Activated T-helper 2 cell treated with anti-CD3 and anti-CD28 coated beads, Interferon-gamma antibody, Interleukin-2, Interleukin-4, amounts not matched to agents 10 μg/mL and 5 μg/mL and 100 μg/mL, durations not matched to agents 14 hours and 24 hours and 36 hours (primary cell): Measurements from ENCODE around the gene C14orf180. TPM values are rescaled to one million over a fixed set of nuclear protein-coding genes. Genes with fewer than 3 reads are reported as not detected.

Source experiments
- DNase-seq: peaks from one replicate; pipeline ENCODE4 v3.0.0; 2021; ENCODE audit warnings: low spot score
- H3K27ac Mint-ChIP-seq: one replicate; pipeline ENCODE4 v1.8.0; 2021; ENCODE audit warnings: mixed read lengths
- H3K27me3 Mint-ChIP-seq: one replicate; pipeline ENCODE4 v1.8.0; 2021; ENCODE audit warnings: low read depth, mixed read lengths
- H3K36me3 Mint-ChIP-seq: one replicate; pipeline ENCODE4 v1.8.0; 2021; ENCODE audit warnings: low read depth, mixed read lengths
- H3K4me1 Mint-ChIP-seq: one replicate; pipeline ENCODE4 v1.8.0; 2021; ENCODE audit warnings: low read depth, mixed read lengths
- H3K4me3 Mint-ChIP-seq: one replicate; pipeline ENCODE4 v1.8.0; 2021; ENCODE audit warnings: low read depth, mild to moderate bottlenecking, moderate library complexity, mixed read lengths
- H3K9me3 Mint-ChIP-seq: one replicate; pipeline ENCODE4 v1.8.0; 2021; ENCODE audit warnings: mixed read lengths
- intact Hi-C: fragments of 100-400 bp; cut with micrococcal nuclease; formaldehyde crosslinking; loops from one replicate; pipeline ENCODE4 v1.15.1; 2023
- total RNA-seq: library from RNA; stranded (reverse); gene quantifications from 2 replicates; pipeline ENCODE4 v1.2.3, GENCODE V29; 2022

C14orf180 gene
- total RNA-seq, 1 donor from 2014 or later: not detected

DNA sequence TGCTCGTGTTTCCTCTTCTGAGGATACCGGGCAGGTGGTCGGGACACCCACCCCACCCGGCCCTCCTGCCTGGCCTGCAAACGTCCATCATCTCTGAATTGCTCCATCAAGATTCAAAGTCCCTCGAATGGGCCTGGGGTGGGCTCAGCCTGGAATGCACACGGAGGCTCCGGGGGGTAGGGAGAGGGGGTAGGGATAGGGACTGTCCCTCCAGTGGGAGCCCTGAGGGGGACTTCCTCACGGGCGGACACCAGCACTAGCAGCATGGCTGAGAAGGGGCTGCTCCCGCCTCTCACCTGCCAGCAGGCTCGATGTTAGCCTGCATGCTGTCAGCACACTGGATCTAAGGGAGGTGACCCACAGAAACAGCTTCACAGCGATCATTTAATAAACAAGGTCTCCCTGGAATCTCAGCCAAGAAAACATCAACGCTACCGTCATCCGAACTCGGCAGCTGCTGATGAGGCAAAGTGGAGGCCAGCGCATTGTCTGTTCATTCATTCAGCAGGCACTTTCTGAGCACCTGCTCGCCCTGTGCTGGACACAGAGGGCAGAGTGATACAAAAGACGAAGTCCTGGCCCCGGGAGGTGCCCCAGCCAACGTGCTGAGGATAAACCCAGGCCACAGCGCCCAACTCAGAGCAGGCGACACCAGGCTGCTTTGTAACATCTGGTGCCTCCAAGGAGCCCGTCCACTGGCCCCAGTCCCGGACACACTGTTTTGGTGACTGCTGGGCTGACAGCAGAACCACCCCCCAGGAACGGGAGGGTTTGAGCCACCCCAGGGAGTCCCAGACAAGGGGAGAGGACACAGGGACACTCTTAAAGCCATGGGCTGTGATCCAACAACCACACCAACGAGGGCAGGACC, 18.7 kb downstream of the C14orf180 start:
- peaks cover 2% of the 10 kb centered on the region for H3K27me3 Mint-ChIP-seq
- no peak for DNase-seq

DNA sequence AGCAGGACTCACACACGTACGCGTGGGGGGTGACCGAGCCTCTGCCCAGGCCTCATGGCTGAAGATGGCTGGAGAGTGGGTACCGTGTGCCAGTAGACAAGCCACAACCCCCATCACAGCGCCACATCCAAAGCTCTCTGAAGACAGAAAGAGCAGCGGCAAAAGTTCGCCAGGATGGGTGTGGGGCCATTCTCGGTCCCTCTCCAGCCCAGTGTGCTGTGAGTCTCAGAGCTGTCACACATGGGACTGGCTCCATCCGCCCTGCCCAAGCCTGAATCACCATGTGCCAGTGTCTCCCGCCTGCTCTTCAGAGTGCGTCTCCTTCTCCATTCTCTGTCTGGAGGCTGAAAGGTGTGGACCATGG, 19.3 kb downstream of the C14orf180 start:
- Mint-ChIP-seq H3K4me1 (no peaks in the 10 kb centered on the region), H3K4me3 (no peak overlapping the region), H3K9me3 (no peaks in the 10 kb centered on the region), H3K27me3 (peaks cover 4% of the 10 kb centered on the region), H3K27ac (no peak overlapping the region), H3K36me3 (no peaks in the 10 kb centered on the region)
- no peak for DNase-seq
- intact Hi-C loops: no loop called here

More for the DNA sequence above, 18.7 kb downstream of the C14orf180 start:
- H3K4me3 Mint-ChIP-seq: no peak overlapping the region
- intact Hi-C loops: no loop called here
- H3K4me1 Mint-ChIP-seq: no peaks in the 10 kb centered on the region
- no peaks in the 10 kb centered on the region for H3K36me3 Mint-ChIP-seq
- H3K27ac Mint-ChIP-seq: no peak overlapping the region
- H3K9me3 Mint-ChIP-seq: no peaks in the 10 kb centered on the region

DNA sequence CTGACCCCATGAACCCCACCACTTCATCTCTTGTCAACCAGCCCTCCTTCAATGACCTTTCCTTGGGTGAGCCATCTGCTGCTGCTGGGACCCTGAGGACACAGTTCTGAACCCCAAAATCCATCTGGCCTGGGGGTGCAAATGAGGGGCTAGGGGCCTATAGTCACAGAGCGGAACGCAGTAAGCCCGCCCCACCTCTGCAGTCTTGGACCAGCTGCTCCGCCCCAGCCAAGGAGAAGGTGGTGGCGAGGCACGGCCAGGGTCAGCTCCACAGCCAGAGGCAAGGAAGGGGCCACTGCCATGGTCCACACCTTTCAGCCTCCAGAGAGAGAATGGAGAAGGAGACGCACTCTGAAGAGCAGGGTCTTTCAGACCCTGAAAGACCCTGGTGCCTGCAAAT, 19.9 kb downstream of the C14orf180 start:
- Mint-ChIP-seq H3K27me3 (peaks cover 8% of the 10 kb centered on the region), H3K4me3 (no peak overlapping the region), H3K4me1 (no peaks in the 10 kb centered on the region), H3K27ac (no peak overlapping the region), H3K9me3 (no peaks in the 10 kb centered on the region), H3K36me3 (no peaks in the 10 kb centered on the region)
- intact Hi-C loops: no loop called here
- no peak for DNase-seq

DNA sequence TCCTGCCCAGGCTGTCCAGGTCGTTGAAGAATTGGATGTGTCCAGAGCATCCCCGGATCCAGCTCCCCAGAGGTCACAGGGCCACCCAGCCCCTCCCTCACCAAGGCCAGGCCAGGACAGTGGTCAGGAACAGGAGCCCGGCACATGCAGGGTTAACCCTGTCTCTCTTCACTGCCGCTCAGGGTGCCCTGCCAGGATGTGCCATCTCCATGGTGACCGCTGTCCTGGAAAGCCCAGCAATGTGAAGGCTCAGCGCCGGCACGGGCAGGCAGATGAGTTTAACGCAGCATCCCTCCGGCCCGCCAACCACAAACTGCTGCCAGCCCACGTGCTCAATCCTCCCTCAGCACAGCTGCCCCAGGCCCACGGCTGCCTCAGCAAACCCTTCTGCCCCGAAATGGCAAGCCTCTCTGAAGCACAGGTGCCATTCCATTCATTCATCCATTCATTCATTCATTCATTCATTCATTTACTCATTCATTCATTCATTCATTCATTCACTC, 20.6 kb downstream of the C14orf180 start:
- intact Hi-C loops: no loop called here
- peaks cover 14% of the 10 kb centered on the region for H3K27me3 Mint-ChIP-seq
- no peak for DNase-seq
- H3K27ac Mint-ChIP-seq: no peak overlapping the region
- H3K4me3 Mint-ChIP-seq: no peak overlapping the region
- H3K4me1 Mint-ChIP-seq: no peaks in the 10 kb centered on the region
- no peaks in the 10 kb centered on the region for H3K9me3 Mint-ChIP-seq
- no peaks in the 10 kb centered on the region for H3K36me3 Mint-ChIP-seq

DNA sequence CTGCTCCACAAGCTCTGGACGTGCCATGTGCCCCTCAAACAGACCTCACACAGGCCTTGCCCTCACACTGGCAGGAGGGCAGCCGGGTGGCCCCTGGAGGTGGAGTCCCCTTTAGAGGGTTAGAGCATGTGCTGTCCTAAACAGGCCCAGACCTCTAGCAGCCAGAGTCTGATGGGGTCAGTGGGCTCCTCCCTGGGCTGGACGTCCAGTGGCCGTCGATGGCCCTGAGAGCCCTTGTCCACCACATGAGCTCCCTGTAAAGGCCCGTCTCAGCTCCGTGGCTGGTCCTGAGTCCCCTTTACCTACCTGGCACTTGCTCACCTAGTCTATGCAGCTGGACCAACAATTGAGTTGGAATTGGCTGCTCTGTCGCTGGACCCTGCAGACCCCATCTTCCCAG, 21.2 kb downstream of the C14orf180 start:
- no peak overlapping the region for H3K27ac Mint-ChIP-seq
- no peaks in the 10 kb centered on the region for H3K9me3 Mint-ChIP-seq
- peaks cover 17% of the 10 kb centered on the region for H3K27me3 Mint-ChIP-seq
- H3K4me1 Mint-ChIP-seq: no peaks in the 10 kb centered on the region
- DNase-seq: no peak
- intact Hi-C loops: no loop called here
- H3K4me3 Mint-ChIP-seq: no peak overlapping the region
- no peaks in the 10 kb centered on the region for H3K36me3 Mint-ChIP-seq

DNA sequence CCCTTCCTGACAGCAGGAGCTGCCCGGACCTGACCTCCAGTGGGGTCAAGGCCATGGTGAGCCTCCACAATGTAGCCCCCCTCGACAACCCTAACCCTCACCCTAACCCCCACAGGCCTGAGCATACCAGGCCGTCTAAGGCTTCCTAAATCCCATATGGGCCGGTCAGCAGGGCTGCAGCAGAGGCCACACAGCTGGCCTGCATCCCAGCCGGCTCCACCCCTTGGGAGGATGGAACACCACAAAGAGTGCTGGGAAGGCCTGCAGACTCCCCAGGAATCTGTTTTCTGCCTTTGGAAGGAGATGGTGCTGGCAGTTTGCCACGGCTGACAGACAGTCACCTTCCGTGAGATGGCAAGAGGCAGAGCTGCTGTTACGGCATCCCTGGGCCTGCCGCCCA, 22.2 kb downstream of the C14orf180 start:
- intact Hi-C loops: no loop called here
- H3K36me3 Mint-ChIP-seq: no peaks in the 10 kb centered on the region
- H3K27ac Mint-ChIP-seq: no peak overlapping the region
- H3K27me3 Mint-ChIP-seq: peaks cover 25% of the 10 kb centered on the region
- no peaks in the 10 kb centered on the region for H3K9me3 Mint-ChIP-seq
- no peaks in the 10 kb centered on the region for H3K4me1 Mint-ChIP-seq
- DNase-seq: no peak
- no peak overlapping the region for H3K4me3 Mint-ChIP-seq

DNA sequence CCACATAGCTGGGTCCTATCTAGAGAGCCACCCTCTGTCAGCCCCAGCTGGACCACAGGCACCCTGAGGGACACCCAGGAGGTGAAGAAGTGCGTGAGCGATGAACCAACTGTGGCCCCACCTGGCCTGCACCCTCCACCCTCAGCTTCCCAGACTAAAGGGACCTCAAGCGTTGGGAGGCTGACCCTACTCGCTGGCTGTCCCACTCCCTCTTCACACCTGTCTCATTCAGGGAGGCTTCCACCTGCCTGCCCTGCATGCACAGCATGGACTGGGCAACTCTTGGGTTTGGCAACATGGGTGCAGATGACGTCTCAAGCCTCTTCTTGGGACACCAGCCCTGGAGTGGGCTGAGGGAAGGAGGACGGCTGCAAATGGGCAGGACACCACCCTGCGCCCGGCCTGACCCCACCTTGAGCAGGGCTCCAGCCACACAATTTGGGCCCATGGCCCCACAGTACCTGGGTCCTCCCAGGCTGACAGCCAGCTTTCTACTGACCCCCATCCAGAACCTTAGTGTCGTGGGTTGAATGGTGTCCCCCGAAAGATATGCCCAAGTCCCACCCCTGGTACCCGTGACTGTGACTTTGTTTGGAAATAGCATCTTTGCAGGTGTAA, 22.9 kb downstream of the C14orf180 start:
- Mint-ChIP-seq H3K4me3 (no peak overlapping the region), H3K27ac (no peak overlapping the region), H3K4me1 (no peaks in the 10 kb centered on the region), H3K27me3 (peaks cover 25% of the 10 kb centered on the region), H3K36me3 (no peaks in the 10 kb centered on the region), H3K9me3 (no peaks in the 10 kb centered on the region)
- intact Hi-C loops: no loop called here
- DNase-seq: no peak

DNA sequence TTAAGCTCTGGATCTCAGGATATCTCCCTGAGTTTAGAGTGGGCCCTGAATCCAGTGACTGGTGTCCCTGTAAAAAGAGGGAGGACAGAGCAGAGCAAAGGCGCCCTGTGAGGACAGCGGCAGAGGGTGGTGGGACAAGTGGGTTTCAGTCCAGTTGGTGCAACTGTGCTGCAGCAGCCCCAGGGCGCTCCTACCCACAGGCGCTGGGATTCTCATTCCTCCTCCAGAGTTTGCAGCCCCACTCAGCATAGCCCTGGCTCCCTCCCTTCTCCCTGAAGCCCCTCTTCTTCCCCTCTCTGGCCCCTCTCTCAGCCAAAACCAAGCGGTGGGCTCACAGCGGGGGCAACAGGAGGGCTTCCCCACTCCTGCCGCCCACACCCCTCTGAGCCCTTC, 23.4 kb downstream of the C14orf180 start:
- Mint-ChIP-seq H3K9me3 (no peaks in the 10 kb centered on the region), H3K27ac (no peak overlapping the region), H3K4me3 (no peak overlapping the region), H3K36me3 (no peaks in the 10 kb centered on the region), H3K4me1 (no peaks in the 10 kb centered on the region), H3K27me3 (peaks cover 27% of the 10 kb centered on the region)
- DNase-seq: no peak
- intact Hi-C loops: no loop called here

DNA sequence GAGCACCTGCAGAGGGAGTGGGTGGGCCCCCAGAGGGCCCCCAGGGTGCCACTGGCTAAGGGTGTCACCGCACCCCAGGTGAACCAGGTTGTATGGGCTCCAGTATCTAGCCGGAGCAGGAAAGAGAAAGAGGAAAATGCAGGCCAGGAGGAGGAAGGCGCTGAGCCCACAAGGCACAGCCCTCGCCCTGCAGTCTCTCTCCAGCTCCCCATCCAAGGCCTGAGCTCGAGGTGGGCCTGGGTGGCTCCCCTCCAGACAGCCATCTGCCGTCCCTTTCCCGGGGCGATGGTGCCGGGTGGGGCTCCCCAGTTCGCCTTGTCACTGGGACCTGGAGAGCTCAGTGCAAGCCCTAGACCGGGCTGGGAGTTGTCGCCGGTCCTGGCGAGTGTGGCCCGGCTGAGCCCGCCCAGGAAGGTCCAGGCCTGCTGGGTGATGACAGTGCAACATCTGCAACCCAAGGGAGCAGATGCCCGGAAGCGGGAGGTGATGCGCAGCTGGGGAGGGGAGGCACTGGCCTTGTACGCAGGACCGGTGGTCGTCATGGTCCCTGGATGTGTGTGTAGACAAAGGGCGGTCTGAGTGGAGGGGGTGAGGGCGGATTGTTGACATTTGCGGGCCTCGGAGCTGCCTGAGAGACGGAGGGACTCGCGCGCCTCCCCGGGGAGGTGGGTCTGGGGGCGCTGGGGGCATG, 24.3 kb downstream of the C14orf180 start:
- intact Hi-C loops: no loop called here
- Mint-ChIP-seq H3K9me3 (no peaks in the 10 kb centered on the region), H3K4me3 (peak overlapping the region; percentile 5), H3K4me1 (no peaks in the 10 kb centered on the region), H3K27me3 (peaks cover 27% of the 10 kb centered on the region), H3K36me3 (no peaks in the 10 kb centered on the region), H3K27ac (no peak overlapping the region)
- no peak for DNase-seq

DNA sequence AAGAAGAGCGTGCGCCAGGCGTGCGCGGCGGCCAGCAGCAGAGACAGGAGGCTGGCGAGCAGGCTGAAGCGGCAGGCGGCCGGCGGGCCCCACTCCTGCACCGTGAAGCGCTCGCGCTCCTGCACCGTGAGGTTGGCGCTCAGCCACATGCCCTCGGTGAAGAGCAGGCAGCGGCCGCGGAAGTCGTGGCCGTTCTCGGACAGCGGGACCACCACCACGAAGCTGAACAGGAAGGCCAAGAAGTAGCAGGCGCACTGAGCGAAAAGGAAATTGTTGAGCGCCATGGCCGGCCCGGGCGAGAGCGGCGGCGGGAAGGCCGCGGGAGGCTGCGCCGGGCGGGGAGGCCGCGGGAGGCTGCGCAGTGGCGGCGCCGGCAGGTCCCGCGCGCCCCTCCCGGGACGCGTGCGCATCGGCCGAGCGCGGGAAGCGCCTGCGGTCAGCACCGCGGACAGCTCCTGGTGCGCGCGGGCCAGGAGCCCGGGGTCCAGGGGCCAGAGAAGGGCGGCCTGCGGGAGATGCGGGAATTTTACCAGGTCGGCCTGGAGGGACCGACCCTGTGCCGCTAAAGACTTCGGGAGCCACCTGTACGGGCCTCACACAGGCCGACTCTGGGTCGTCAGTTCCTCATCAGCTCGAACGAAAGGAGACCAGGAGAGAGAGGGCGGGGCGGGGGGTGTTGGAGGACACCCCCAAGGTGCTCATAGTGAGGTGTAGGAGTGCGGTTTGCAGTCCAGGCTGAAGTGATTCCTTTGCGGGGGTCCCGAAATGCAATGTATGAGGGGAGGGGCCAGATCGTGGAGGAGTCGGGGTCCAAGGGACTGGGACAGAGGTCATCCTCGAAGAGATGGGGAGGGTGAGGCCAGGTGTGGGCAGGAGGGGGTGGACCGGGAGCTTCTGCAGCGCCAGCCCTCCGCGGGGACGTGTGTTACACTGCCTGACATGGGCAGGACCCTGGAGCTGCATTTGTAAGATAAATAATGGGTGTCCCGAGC, 25.2 kb downstream of the C14orf180 start, which contains the start of gene TMEM179:
Gene TMEM179, minus strand, starts transcription at position 315 of the 992 bp plus-strand sequence. Its CDS starts 31 bp downstream, at position 284.
- no peak for DNase-seq
- Mint-ChIP-seq H3K27ac (no peak within 1 kb of the TSS), H3K4me1 (no peaks in the 10 kb centered on the region), H3K36me3 (no peaks in the 10 kb centered on the region), H3K4me3 (peak within 1 kb of the TSS; percentile 5), H3K27me3 (peaks cover 27% of the 10 kb centered on the region), H3K9me3 (no peaks in the 10 kb centered on the region)
- intact Hi-C loops: no loop called here

DNA sequence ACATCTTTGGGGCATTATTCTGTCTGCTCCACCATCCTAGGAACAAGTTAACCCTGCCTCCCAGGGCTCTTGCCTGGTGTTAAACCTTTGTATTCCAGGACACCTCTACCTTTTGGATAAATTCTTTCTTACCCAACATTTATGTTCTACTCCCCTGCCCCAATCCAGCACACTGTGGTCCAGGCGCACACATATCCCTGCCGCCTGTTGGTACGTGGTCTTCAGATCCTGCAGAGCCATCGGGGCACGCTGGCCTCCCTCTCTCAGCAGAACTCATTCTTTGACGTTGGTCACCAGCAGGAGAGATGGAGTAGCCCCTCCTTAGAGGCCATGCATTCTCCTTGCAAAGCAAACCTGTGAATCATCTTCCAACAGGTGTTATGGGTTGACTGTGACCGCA, 30.1 kb downstream of the C14orf180 start:
- DNase-seq: no peak
- H3K4me1 Mint-ChIP-seq: no peaks in the 10 kb centered on the region
- peaks cover 18% of the 10 kb centered on the region for H3K27me3 Mint-ChIP-seq

DNA sequence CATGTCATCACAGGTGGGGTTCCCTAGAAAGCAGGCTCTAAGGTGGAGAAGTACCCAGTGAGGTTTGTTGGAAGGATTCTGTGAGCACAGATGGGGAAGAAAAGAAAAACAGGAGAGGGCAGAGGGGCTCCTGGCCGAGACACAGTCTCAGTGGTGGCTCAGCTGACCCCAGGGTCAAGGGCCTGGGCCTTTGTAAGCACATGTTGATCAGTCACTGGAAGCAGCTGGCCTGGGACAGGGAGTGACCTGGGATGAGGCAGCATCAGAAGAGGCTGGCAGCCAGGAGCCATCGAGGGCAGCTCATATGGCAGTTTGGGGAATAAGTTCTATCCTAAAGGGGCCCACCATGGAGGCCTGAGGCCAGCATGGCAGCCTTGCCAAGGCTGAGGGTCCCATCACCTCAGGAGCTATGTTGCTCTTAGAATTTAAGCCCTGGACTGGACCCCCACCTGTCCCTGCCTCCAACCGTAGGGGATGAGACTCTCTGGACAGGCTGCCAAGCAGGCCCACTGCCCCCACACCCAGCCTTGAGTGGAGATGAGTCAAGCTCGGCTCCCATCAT, 31.3 kb downstream of the C14orf180 start:
- H3K9me3 Mint-ChIP-seq: no peaks in the 10 kb centered on the region
- H3K27me3 Mint-ChIP-seq: peaks cover 10% of the 10 kb centered on the region
- intact Hi-C loops: no loop called here
- no peak overlapping the region for H3K27ac Mint-ChIP-seq
- H3K36me3 Mint-ChIP-seq: no peaks in the 10 kb centered on the region
- no peaks in the 10 kb centered on the region for H3K4me1 Mint-ChIP-seq
- DNase-seq: no peak
- H3K4me3 Mint-ChIP-seq: no peak overlapping the region

More for the DNA sequence above, 30.1 kb downstream of the C14orf180 start:
- H3K9me3 Mint-ChIP-seq: no peaks in the 10 kb centered on the region
- intact Hi-C loops: no loop called here
- no peak overlapping the region for H3K4me3 Mint-ChIP-seq
- H3K36me3 Mint-ChIP-seq: no peaks in the 10 kb centered on the region
- no peak overlapping the region for H3K27ac Mint-ChIP-seq
